ENCODE results near the gene GABBR2. TPM values are rescaled to one million over a fixed set of nuclear protein-coding genes. Genes with fewer than 3 reads are reported as not detected.
A peak's percentile ranks its signal among the peaks of the same experiment; 100 is the strongest.

Gene GABBR2
- total and polyA plus RNA-seq, 2 of the 8 experiments (the other 6 are each of a cell fraction or from before 2014, with no cell fraction given), result 0.50 to 1.2 TPM

GRCh38 chr9:98570663-98571440, 137.9 kb downstream of the GABBR2 start:
- Histone ChIP-seq H3K36me3 (ENCODE audit: control insufficient read depth in 2 of 4, insufficient read depth in 4 of 4, low read length in 3 of 4) (no peaks in the 10 kb centered on the region), H3K4ac (replicated peaks; ENCODE audit: insufficient read length, low read depth, low read length) (no peak overlapping the region), H3K4me3 (ENCODE audit: extremely low read depth in 1 of 4, insufficient read depth in 2 of 4, low read depth in 3 of 4, low read length in 4 of 4) (no peak overlapping the region), H3K4me1 (replicated peaks in 1 of 4; ENCODE audit: control insufficient read depth in 3 of 4, insufficient read depth in 4 of 4, low read length in 3 of 4) (no peaks in the 10 kb centered on the region), H3K27me3 (replicated peaks in 1 of 4; ENCODE audit: control insufficient read depth in 3 of 4, extremely low read depth in 1 of 4, insufficient read depth in 3 of 4, low read length in 3 of 4) (no peaks in the 10 kb centered on the region), H3K9me3 (ENCODE audit: insufficient read depth in 2 of 2, low read depth in 1 of 2, low read length in 1 of 2) (no peaks in the 10 kb centered on the region), H2BK120ac (replicated peaks; ENCODE audit: low read depth, low read length) (no peak overlapping the region), H3K14ac (ENCODE audit: insufficient read length) (no peak overlapping the region), H3K79me1 (ENCODE audit: low read depth, low read length) (no peaks in the 10 kb centered on the region), H3K4me2 (ENCODE audit: insufficient read depth in 1 of 2, low read depth in 2 of 2, low read length in 2 of 2) (no peak overlapping the region), H3K79me2 (ENCODE audit: control insufficient read depth in 1 of 2, insufficient read depth in 2 of 2, low read length in 2 of 2) (no peaks in the 10 kb centered on the region), H3K56ac (replicated peaks; ENCODE audit: insufficient read length, low read depth, low read length) (no peak overlapping the region), H2BK15ac (ENCODE audit: low read length) (no peak overlapping the region), H2BK5ac (ENCODE audit: low read depth, low read length) (no peak overlapping the region), H4K91ac (replicated peaks; ENCODE audit: insufficient read length, low read length) (no peak overlapping the region), H3K23ac (ENCODE audit: insufficient read length) (no peak overlapping the region), H2AFZ (ENCODE audit: low read length) (0 out of 2 replicates have a peak overlapping the region, but pooled peaks have one; percentile 77), H2BK20ac (ENCODE audit: low read length) (no peak overlapping the region), H3K18ac (ENCODE audit: extremely low read depth, low read length) (no peak overlapping the region), H2BK12ac (ENCODE audit: low read depth, low read length) (no peak overlapping the region), H3K27ac (ENCODE audit: low read depth, low read length) (no peak overlapping the region), H3K23me2 (ENCODE audit: low read depth, low read length) (no peaks in the 10 kb centered on the region), H2AK5ac (ENCODE audit: low read depth, low read length) (no peak overlapping the region), H4K5ac (ENCODE audit: insufficient read length, low read depth, low read length) (no peak overlapping the region), H4K8ac (ENCODE audit: extremely low read depth, insufficient read depth, low read length) (peak overlapping the region; percentile 91; the same call in 1 of the 2 replicates), H3K9ac (replicated peaks in 1 of 4; ENCODE audit: extremely low read depth in 1 of 4, low read depth in 3 of 4, low read length in 3 of 4) (no peak overlapping the region), H4K20me1 (replicated peaks in 1 of 2; ENCODE audit: control insufficient read depth in 1 of 2, insufficient read depth in 2 of 2, low read length in 2 of 2) (no peaks in the 10 kb centered on the region)
- ChIA-PET POLR2A (ENCODE audit: partially characterized antibody) (no interaction called here), CTCF (ENCODE audit: partially characterized antibody) (interaction anchor here (0.6 to 1.6 kb wide), 8 partner anchors 26 to 422 kb away, joined by 3 to 5 read pairs (median 4); no protein-coding TSS in a partner anchor)
- 77% methylated on average over 12 of the region's 12 CpGs; no CpG with 5 or more reads in 1 of the 2 experiments for WGBS, 2 experiments (ENCODE audit: extremely low coverage in 1 of 2, insufficient coverage in 1 of 2, insufficient read length in 1 of 2, insufficient replicate concordance in 2 of 2, low coverage in 1 of 2, low lambda C conversion rate in 2 of 2, missing lambda C conversion rate in 1 of 2)
- FAIRE-seq (no peak), DNase-seq (ENCODE audit: low read depth in 1 of 2, low spot score in 2 of 2) (no peak)
- TF ChIP-seq RFX5 (IDR thresholded peaks at IDR 0.05; ENCODE audit: borderline replicate concordance, low read depth, low read length) (no peak), SUZ12 (IDR thresholded peaks at IDR 0.05; ENCODE audit: low read length) (no peak), BACH1 (IDR thresholded peaks at IDR 0.05; ENCODE audit: low read length) (no peak), CTCF (IDR thresholded peaks at IDR 0.05; ENCODE audit: control extremely low read depth in 1 of 3, insufficient read depth in 1 of 3, low read depth in 1 of 3, low read length in 3 of 3) (peak in 2 of 3 experiments; percentile 36 to 45; a peak in 3 of 4 replicates), TEAD4 (IDR thresholded peaks at IDR 0.05; ENCODE audit: low read depth, low read length) (no peak), CREB1 (IDR thresholded peaks at IDR 0.05) (peak; percentile 79), NANOG (IDR thresholded peaks at IDR 0.05; ENCODE audit: insufficient read depth, low read depth, low read length, poor library complexity, severe bottlenecking) (no peak), RAD21 (IDR thresholded peaks at IDR 0.05 in 1 of 2, conservative IDR thresholded peaks at IDR 0.05 in 1 of 2; ENCODE audit: low read depth in 2 of 2, low read length in 2 of 2) (peak; percentile 53 to 62), GTF2F1 (IDR thresholded peaks at IDR 0.05; ENCODE audit: borderline replicate concordance, low read depth, low read length) (no peak), TAF1 (IDR thresholded peaks at IDR 0.05; ENCODE audit: low read depth, low read length) (no peak)

Measured in H1 (cell line).